Ovary (tissue), 9 donors: ENCODE measurements around the gene TAP1. TPM values are rescaled to one million over a fixed set of nuclear protein-coding genes. Genes with fewer than 3 reads are reported as not detected.

ENCODE experiments used
- DNase-seq, 5 donors: peaks; one replicate each; pipeline ENCODE4 v3.0.0-alpha.2; 2019 to 2020
- H3K27ac ChIP-seq, 2 donors: fragments of 200-600 bp; one replicate each; pipeline versions ENCODE4 v1.5.1 to v1.8.0; 2019 to 2022
- H3K27me3 ChIP-seq: fragments of 200-600 bp; one replicate; pipeline ENCODE4 v1.8.0; 2022
- H3K36me3 ChIP-seq: fragments of 200-600 bp; sonication (generic); one replicate; pipeline ENCODE4 v1.5.1; 2019
- H3K4me1 ChIP-seq: one replicate; pipeline ENCODE4 v1.8.1; 2013; ENCODE audit warnings: mild to moderate bottlenecking, moderate library complexity; ENCODE audit not compliant: insufficient read depth
- H3K4me3 ChIP-seq: fragments of 200-600 bp; sonication (generic); one replicate; pipeline ENCODE4 v1.5.1; 2017
- H3K9me3 ChIP-seq, 2 donors: fragments of 200-600 bp in 1 of 2; sonication (generic) in 1 of 2; one replicate each; pipeline versions ENCODE4 v1.5.1 to v1.8.1; 2013 to 2019; ENCODE audit warnings: mild to moderate bottlenecking in 1 of 2, moderate library complexity in 1 of 2
- EP300 ChIP-seq: sonication (generic); formaldehyde crosslinking; IDR thresholded peaks from one replicate; pipeline ENCODE4 v1.6.1; 2017; ENCODE audit warnings: antibody characterized with exemption
- POLR2A ChIP-seq: fragments of 450-650 bp; IDR thresholded peaks from one replicate; pipeline ENCODE4 v1.6.1; 2017; ENCODE audit warnings: antibody characterized with exemption, mild to moderate bottlenecking, moderate library complexity
- WGBS, 3 donors: extraction: QIAGEN DNeasy Blood & Tissue Kit in 1 of 3; methylation state at CpG; one replicate each; pipeline versions ENCODE4 v1.1.5 to v1.1.7; 2013 to 2017; 5-methylcytosine and 5-hydroxymethylcytosine counted together
- intact Hi-C, 4 donors: fragments of 100-400 bp; cut with DNase I; formaldehyde crosslinking; loops; one replicate each; pipeline versions ENCODE4 v1.11.0 to v1.15.1; 2022 to 2023
- polyA plus RNA-seq, 2 donors: library from polyadenylated mRNA; stranded (reverse); fragments of 200-250 nt in 1 of 2; fragments of 350-450 nt in 1 of 2; fragmentation: Illumina TruSeq in 1 of 2; extraction: RNeasy Lipid Tissue Mini Kit (QIAGEN cat#74804) in 1 of 2; gene quantifications; one replicate each; pipeline ENCODE4 v1.2.3, GENCODE V29; 2013 to 2014
- total RNA-seq, 7 donors: library from RNA; depleted of rRNA in 2 of 7; stranded (reverse); fragments of >200 nt in 2 of 7; fragmentation: NEBNext Ultra II Directional in 3 of 7; extraction: Animal tissue kit (Norgen Biotek cat#: 25700) in 3 of 7; gene quantifications; one replicate each; pipeline versions ENCODE4 v1.1.0 to v1.2.4, GENCODE V29; 2016 to 2023
- TF ChIP-seq, protein P1 (sequence below), 3 donors: fragments of 450-650 bp in 2 of 3; fragments of 200-600 bp in 1 of 3; IDR thresholded peaks; one replicate each; pipeline versions ENCODE4 v1.5.1 to v1.8.0; 2016 to 2022; ENCODE audit warnings: antibody characterized with exemption in 3 of 3, mild to moderate bottlenecking in 1 of 3
- donor health status: DM: no; HTN: no; CAD: no; lungs with moderate emphysema.
- donor health status: DM: no; HTN: no; CAD: no.
- donor health status: Bipolar disorder and iron deficiency.
- donor health status: DM: yes; HTN: yes; CAD: no.
- donor health status: DM: no; HTN: no; CAD: no.
- donor health status: DM: yes; HTN: yes; CAD: no.

The TAP1 gene
- total and polyA plus RNA-seq, 9 donors: 17.7 to 48.4 (median 23.3) TPM

DNA sequence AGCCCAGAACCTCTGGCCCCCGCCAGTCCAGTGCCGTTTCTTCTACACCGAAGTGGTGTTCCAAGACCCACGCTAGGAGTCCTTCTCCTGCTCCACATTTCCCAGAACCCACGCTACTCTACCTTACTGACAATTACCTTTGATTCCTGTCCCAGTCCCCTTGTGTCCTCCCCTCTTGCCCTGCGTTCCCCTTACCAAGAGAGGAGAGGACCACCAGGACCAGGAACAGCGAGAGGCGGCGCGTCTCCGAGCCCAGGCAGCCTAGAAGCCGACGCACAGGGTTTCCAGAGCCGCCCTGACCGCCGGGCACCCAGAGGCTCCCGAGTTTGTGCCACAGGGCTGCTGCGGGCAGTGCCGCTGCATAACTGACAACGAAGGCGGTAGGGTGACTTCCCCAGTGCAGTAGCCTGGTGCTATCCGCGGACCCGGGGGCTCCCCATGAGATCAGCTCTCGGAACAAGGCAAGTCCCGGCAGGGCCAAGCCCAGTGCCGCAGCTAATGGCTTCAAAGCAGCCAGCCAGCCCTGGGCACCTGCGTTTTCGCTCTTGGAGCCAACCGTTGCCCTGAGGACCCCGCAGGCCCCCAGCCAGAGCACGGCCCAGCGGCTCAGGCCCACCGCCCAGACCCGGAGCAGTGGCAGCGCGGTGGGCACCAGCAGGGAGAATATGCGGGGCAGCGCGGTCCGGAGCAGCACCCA is 512 bp downstream of the TAP1 start:
- Histone ChIP-seq H3K9me3 (no peaks in the 10 kb centered on the region), H3K27me3 (no peaks in the 10 kb centered on the region), H3K4me1 (peaks cover 10% of the 10 kb centered on the region), H3K27ac (peak overlapping the region; percentile 98), H3K36me3 (no peaks in the 10 kb centered on the region), H3K4me3 (peak overlapping the region; percentile 94)
- peak in 4 of 5 donors; percentile 39 to 63 (median 54) for DNase-seq
- WGBS, 3 donors: 0 to 1% (median 0%) methylated on average over 25 to 41 of the region's 41 CpGs
- TF ChIP-seq POLR2A (no peak), EP300 (no peak)
- TF ChIP-seq, protein P1, sequence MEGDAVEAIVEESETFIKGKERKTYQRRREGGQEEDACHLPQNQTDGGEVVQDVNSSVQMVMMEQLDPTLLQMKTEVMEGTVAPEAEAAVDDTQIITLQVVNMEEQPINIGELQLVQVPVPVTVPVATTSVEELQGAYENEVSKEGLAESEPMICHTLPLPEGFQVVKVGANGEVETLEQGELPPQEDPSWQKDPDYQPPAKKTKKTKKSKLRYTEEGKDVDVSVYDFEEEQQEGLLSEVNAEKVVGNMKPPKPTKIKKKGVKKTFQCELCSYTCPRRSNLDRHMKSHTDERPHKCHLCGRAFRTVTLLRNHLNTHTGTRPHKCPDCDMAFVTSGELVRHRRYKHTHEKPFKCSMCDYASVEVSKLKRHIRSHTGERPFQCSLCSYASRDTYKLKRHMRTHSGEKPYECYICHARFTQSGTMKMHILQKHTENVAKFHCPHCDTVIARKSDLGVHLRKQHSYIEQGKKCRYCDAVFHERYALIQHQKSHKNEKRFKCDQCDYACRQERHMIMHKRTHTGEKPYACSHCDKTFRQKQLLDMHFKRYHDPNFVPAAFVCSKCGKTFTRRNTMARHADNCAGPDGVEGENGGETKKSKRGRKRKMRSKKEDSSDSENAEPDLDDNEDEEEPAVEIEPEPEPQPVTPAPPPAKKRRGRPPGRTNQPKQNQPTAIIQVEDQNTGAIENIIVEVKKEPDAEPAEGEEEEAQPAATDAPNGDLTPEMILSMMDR (IDR thresholded peaks at IDR 0.05): no peak
- intact Hi-C loops: loop anchor here in 1 of 4 donors (2.0 kb wide), 1 partner anchor 14 kb away; the partner anchor contains the start of gene TAP2

DNA sequence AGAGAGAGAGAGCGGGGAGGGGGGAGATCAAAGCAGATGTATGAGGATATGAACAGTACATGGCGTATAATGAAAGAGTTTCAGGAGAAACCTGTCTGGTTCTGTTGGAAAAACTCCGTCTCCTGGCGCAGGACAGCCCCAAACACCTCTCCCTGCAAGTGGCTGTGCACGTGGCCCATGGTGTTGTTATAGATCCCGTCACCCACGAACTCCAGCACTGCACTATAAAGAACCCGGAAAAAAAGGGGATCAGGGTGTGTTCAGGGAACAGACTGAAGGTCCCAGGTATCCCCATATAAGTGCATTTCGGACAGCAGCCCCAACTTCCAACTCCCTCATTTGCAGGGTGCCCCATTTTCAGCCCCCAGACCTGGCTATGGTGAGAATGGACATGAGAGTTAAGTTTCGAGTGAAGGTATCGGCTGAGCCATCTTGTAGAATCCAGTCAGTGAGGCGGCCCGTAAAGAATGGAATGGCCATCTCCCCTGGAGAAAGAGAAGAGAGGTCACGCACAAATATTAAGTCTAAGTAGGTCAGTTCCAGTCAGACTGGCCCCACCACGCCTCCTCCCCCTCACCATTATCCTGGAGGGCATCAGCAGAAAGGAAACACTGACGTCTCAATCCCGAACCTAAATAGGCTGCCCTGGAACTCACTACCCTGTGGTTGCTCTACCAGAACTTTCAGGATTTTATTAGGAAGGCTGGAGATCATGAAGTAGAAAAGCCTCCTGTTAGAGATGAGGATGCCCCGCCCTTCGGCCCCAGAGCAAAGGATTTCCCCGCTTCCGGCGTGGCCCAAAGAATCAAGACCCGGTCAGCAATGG is 1.3 kb downstream of the TAP1 start:
- no peaks in the 10 kb centered on the region for H3K9me3 ChIP-seq
- peak overlapping the region; percentile 98 for H3K27ac ChIP-seq
- H3K4me3 ChIP-seq: peak overlapping the region; percentile 94
- H3K4me1 ChIP-seq: peaks cover 10% of the 10 kb centered on the region
- TF ChIP-seq, protein P1 (IDR thresholded peaks at IDR 0.05): no peak
- TF ChIP-seq POLR2A (no peak), EP300 (no peak)
- 47 to 51% (median 50%) methylated on average over 23 of the region's 23 CpGs for WGBS, 3 donors
- H3K27me3 ChIP-seq: no peaks in the 10 kb centered on the region
- H3K36me3 ChIP-seq: no peaks in the 10 kb centered on the region
- peak; percentile 40 to 60 (median 54) for DNase-seq
- intact Hi-C loops: loop anchor here in 1 of 4 donors (2.0 kb wide), 1 partner anchor 13 kb away; the partner anchor contains the start of gene TAP2

DNA sequence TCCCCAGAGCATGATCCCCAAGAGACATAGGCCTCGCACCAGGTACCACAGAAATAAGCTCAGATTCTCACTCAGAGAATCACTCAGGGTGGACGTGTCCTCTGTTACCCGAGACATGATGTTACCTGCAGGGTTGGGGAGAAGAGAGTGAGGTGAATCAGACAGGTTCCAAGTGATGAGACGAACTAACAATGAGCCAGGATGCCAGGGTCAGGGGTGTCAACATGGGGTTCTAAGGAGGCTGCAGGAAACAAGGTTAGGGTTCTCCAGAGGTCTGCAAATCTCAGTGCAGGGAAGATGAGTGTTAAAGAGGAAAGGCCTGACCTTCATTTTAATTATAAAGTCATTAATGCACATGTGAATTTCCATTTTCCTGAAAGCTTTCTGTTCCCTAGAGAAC is 2.5 kb downstream of the TAP1 start:
- intact Hi-C loops: no loop called here
- 90 to 97% (median 93%) methylated on average over 4 of the region's 4 CpGs for WGBS, 3 donors
- Histone ChIP-seq H3K27me3 (no peaks in the 10 kb centered on the region), H3K27ac (no peak overlapping the region), H3K4me3 (no peak overlapping the region), H3K36me3 (no peaks in the 10 kb centered on the region), H3K4me1 (peaks cover 10% of the 10 kb centered on the region), H3K9me3 (no peaks in the 10 kb centered on the region)
- DNase-seq: no peak
- TF ChIP-seq, protein P1 (IDR thresholded peaks at IDR 0.05): no peak
- TF ChIP-seq POLR2A: no peak
- no peak for TF ChIP-seq EP300

DNA sequence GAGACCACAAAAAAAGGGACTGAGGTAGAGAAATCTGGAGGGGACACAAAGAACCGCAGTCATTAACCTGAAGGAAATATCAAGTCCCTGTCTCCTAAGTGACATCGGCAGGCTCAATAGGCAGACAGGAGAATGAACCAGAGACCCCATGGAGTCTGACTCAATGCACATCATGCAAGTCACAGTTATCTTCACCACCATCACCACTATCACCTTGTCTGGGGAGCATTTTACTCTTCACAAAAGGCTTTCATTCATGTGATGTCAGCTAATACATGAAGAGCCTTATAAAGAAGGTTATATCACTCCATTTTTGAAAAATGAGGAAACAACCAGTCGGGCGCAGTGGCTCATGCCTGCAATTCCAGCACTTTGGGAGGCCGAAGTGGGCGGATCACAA is 4.4 kb downstream of the TAP1 start:
- WGBS, 3 donors: 77 to 80% (median 78%) methylated on average over 6 of the region's 6 CpGs
- no peaks in the 10 kb centered on the region for H3K36me3 ChIP-seq
- intact Hi-C loops: no loop called here
- H3K27me3 ChIP-seq: no peaks in the 10 kb centered on the region
- TF ChIP-seq EP300: no peak
- no peak for TF ChIP-seq POLR2A
- TF ChIP-seq, protein P1 (IDR thresholded peaks at IDR 0.05): no peak
- H3K27ac ChIP-seq: no peak overlapping the region
- peaks cover 6% of the 10 kb centered on the region for H3K4me1 ChIP-seq
- no peak overlapping the region for H3K4me3 ChIP-seq
- no peak for DNase-seq
- H3K9me3 ChIP-seq: no peaks in the 10 kb centered on the region
